Stimulated activated CD4-positive, alpha-beta T cell treated with anti-CD3 and anti-CD28 coated beads, Interleukin-4, amount 100 ng/mL, for 4 hours (primary cell): Measurements from ENCODE around the gene DLEC1.

ENCODE experiments used
- DNase-seq, 2 experiments: peaks; one replicate each; pipeline ENCODE4 v3.0.0-alpha.2; 2020

Gene DLEC1

GRCh38 chr3:38114052-38114874, 75.3 kb downstream of the DLEC1 start:
- DNase-seq, result no peak

- DNase-seq, result no peak
Observed at GRCh38 chr3:38114875-38115644, 76.1 kb downstream of the DLEC1 start.

GRCh38 chr3:38115645-38116427, 76.8 kb downstream of the DLEC1 start:
- DNase-seq, result no peak

- DNase-seq, result no peak
Observed at GRCh38 chr3:38116471-38117162, 77.6 kb downstream of the DLEC1 start.

GRCh38 chr3:38117163-38117716, 78.2 kb downstream of the DLEC1 start:
- no peak for DNase-seq

GRCh38 chr3:38117748-38118420, 78.9 kb downstream of the DLEC1 start:
- DNase-seq, result peak; percentile 63 to 64

- DNase-seq, result no peak
Observed at GRCh38 chr3:38118421-38119247, 79.6 kb downstream of the DLEC1 start.

- no peak for DNase-seq
Observed at GRCh38 chr3:38119248-38119544, 80.2 kb downstream of the DLEC1 start.

- DNase-seq, result no peak
Observed at GRCh38 chr3:38119821-38120692, 81.0 kb downstream of the DLEC1 start.

GRCh38 chr3:38120693-38121450, 81.9 kb downstream of the DLEC1 start:
- no peak for DNase-seq

- DNase-seq, result no peak
Observed at GRCh38 chr3:38121451-38121831, 82.4 kb downstream of the DLEC1 start.

GRCh38 chr3:38121832-38122461, 82.9 kb downstream of the DLEC1 start:
- DNase-seq, result no peak

- no peak for DNase-seq
Observed at GRCh38 chr3:38122712-38123290, 83.8 kb downstream of the DLEC1 start.

- DNase-seq, result no peak
Observed at GRCh38 chr3:38124324-38125122, 85.5 kb downstream of the DLEC1 start.

- DNase-seq, result no peak
Observed at GRCh38 chr3:38125305-38126120, 86.5 kb downstream of the DLEC1 start.

GRCh38 chr3:38126121-38126892, 87.3 kb downstream of the DLEC1 start:
- DNase-seq, result no peak
